Measurements from ENCODE around the gene NFE2.
"Not testable (repeated sequence)": the region's sequence is repeated elsewhere in the genome, so short reads cannot be mapped to it uniquely, and the experiment has no call there.

NFE2 gene

DNA sequence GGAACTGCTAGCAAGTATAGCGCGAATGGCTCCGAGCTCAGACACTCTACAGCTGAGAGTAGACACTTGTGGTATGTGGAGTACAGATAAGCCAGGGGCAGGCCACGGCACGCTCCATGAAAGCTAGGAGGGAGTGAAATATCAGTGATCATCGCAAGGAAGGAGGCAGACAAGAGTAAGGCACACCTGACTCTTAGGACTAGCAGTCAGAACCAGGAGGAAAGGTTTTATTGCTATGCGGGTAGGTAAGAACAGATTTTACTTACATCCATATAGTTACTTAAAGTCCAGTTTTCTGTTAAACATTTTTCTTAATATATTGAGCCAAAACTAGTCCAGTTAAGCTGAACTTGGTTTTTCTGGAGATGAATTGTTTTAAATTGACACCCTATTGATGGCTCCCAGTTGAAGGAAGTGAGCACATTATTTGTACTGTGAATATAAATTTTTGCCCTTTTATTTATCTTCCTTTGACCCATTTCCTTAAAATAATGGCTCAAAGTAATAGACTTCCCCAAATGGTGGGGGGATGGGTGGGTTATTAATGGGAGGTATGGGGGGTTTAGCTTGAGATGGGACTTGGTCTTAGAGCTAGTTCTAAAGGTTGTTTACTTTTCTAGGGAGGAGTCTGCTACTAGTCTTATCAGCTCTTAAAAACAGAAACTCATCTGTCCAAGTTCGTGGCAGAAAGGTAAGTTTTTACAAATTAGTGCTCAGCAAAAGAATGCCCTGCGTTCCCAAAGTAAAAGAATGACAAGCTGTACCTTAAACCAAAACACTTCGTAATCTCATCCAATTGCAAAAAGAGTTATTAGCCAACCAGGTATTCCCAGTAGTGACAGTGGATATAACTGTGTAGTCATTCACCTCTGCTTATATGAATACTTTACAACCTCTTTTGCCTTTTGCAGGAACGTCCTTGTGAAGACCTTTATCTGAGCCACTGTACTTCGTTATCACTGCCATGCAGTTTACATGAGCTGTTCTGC, 14.5 kb downstream of the NFE2 start:
- TF ChIP-seq, protein P1, sequence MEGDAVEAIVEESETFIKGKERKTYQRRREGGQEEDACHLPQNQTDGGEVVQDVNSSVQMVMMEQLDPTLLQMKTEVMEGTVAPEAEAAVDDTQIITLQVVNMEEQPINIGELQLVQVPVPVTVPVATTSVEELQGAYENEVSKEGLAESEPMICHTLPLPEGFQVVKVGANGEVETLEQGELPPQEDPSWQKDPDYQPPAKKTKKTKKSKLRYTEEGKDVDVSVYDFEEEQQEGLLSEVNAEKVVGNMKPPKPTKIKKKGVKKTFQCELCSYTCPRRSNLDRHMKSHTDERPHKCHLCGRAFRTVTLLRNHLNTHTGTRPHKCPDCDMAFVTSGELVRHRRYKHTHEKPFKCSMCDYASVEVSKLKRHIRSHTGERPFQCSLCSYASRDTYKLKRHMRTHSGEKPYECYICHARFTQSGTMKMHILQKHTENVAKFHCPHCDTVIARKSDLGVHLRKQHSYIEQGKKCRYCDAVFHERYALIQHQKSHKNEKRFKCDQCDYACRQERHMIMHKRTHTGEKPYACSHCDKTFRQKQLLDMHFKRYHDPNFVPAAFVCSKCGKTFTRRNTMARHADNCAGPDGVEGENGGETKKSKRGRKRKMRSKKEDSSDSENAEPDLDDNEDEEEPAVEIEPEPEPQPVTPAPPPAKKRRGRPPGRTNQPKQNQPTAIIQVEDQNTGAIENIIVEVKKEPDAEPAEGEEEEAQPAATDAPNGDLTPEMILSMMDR (conservative IDR thresholded peaks at IDR 0.05; ENCODE audit: low read length), result no peak
- DNase-seq (ENCODE audit: low read depth), result no peak
- H3K4me3 ChIP-seq (ENCODE audit: low read length), result no peak overlapping the region

DNA sequence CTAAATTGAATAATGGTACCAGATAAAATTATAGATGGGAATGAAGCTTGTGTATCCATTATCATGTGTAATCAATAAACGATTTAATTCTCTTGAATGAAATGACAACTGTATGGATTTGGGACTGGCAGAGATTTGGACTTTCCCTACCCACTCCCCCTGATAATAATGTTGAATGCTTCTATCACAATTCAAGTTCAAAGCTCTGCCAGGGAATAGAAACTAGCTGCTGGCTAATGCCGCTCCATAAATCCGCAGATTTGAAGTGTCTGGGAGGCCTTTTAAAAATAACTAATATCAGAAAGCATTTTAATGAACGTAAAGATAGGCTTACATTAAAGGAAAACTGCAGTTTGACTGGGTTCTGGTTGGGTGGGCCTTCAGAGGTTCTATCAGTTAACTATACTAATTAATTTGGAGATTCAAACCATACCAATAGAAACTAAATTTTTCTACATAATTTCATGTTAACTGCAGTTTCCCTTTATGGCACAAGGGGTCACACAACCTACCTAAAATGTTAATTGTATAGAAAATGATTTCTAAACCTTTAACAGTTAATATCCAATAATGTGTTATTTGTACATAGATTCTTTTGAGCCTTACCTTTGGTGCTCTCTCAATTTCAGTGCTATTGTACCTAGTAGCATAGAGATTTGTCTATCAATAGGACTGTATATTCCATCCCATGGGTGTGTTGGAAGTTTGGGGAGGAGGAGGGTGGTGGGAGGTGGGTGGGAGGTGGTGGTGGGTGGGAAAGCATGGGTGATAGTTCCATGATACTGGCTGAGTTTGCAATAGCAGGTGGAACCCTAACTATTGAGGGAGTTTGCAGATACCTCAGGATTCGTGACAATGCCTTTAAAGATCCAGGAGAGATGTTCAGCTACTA, 15.4 kb downstream of the NFE2 start:
- TF ChIP-seq, protein P1 (conservative IDR thresholded peaks at IDR 0.05; ENCODE audit: low read length), result peak; percentile 54
- no peak for DNase-seq (ENCODE audit: low read depth)
- H3K4me3 ChIP-seq (ENCODE audit: low read length), result no peak overlapping the region

DNA sequence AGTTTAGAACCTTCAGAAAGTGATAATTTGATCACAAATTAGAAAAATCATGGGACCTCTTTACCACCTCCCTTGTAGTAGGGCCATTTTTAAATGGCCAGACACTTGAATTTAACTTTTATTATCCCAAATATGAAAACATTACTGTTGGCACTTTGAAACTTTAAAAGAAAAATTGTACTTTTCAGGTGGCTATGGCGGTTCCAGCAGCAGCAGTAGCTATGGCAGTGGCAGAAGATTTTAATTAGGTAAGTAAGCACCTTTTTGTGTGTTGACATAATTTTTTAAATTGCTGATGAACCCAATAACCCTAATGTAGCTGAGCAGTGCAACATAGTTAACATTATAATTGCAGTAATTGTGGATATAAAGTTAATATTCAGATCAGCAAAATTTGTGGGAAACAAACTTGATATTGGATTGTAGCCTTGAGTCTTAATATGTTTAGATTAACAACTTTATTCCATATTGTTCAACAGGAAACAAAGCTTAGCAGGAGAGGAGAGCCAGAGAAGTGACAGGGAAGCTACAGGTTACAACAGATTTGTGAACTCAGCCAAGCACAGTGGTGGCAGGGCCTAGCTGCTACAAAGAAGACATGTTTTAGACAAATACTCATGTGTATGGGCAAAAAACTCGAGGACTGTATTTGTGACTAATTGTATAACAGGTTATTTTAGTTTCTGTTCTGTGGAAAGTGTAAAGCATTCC, 16.6 kb downstream of the NFE2 start:
- peak overlapping the region; percentile 96 for H3K4me3 ChIP-seq (ENCODE audit: low read length)
- DNase-seq (ENCODE audit: low read depth), result not testable (repeated sequence)

DNA sequence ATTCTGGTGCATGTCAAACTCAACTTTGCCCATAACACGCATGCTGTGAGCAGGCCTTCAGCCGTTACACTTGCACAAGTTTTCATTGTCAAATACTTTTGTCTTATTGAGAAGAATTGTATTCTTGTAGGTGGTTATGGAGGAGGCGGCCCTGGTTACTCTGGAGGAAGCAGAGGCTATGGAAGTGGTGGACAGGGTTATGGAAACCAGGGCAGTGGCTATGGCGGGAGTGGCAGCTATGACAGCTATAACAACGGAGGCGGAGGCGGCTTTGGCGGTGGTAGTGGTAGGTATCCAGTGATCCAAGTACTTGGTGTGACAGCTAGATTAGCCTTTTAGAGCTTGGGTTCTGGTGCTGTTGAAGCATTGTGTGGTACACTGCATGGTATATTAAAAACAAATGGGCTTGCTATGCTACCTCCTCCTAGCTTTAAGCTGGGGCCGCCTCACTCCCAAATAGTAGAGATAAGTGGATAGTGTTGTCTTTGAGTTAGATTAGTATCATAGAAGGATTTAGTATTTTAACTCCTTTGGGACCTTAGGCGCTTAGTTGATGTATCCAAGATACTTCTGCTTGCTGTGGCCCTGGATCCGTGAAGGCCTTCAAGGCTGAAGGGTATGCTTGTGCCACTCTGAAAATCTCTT, 17.7 kb downstream of the NFE2 start:
- DNase-seq (ENCODE audit: low read depth), result no peak
- TF ChIP-seq, protein P1 (conservative IDR thresholded peaks at IDR 0.05; ENCODE audit: low read length), result no peak
- peak overlapping the region; percentile 96 for H3K4me3 ChIP-seq (ENCODE audit: low read length)

DNA sequence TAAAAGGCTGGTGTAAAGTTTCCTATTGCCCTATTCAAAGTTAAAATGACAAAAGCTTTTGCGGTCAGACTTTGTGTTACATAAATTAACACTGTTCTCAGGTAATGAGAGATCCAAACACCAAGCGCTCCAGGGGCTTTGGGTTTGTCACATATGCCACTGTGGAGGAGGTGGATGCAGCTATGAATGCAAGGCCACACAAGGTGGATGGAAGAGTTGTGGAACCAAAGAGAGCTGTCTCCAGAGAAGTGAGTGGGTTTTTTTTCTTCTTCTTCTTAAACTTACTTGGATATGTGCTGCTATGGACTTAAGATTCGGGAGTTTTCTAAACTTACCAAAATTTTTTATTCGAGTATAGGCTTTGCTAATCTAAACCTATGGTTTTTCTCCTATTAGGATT, 19.1 kb downstream of the NFE2 start:
- not testable (repeated sequence) for DNase-seq (ENCODE audit: low read depth)
- H3K4me3 ChIP-seq (ENCODE audit: low read length), result peak overlapping the region; percentile 96

DNA sequence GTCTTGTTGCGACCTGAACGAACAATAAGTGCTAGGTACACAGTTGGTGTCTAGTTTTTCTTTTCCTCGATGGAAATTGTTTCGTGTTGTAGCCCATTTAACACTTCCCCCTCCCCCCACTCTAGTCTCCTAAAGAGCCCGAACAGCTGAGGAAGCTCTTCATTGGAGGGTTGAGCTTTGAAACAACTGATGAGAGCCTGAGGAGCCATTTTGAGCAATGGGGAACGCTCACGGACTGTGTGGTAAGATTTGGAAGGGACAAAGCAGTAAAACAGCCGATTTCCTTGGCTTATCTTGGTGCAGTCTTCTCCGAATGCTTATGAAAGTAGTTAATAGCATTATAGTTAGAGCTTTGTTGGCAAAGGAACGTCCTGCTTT, 19.6 kb downstream of the NFE2 start:
- not testable (repeated sequence) for DNase-seq (ENCODE audit: low read depth)
- peak overlapping the region; percentile 96 for H3K4me3 ChIP-seq (ENCODE audit: low read length)

DNA sequence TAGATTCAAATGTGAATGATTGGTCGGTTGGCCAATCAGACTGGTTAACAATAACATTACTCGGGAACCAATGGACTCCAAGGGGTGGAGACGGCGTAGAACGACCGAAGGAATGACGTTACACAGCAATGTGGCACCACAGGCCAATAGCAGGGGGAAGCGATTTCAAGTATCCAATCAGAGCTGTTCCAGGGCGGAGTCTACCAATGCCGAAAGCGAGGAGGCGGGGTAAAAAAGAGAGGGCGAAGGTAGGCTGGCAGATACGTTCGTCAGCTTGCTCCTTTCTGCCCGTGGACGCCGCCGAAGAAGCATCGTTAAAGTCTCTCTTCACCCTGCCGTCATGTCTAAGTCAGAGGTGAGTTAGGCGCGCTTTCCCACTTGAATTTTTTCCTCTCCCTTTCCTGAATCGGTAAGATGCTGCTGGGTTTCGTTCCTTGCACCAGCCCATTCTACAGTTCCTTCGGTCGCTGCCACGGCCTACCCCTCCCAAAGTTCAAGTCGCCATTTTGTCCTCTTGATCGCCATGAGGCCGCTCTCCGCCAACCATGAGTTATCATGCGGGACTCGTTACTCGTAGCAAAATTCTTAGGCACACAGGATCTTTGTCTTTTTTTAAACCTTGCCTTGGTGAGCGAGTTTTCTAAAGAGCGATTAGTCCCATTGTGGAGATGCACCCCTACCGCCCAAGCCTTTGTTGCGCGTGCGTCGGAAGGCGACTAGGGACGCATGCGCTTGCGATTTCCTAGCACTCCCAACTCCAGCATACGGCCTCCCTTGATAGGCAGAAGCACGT, 20.2 kb downstream of the NFE2 start, which contains the start of gene HNRNPA1:
HNRNPA1 (plus strand) TSS at position 259 of the 793 bp plus-strand sequence; CDS start at position 341, 82 bp downstream.
- peak within 1 kb of the TSS; percentile 96 for H3K4me3 ChIP-seq (ENCODE audit: low read length)
- TF ChIP-seq, protein P1 (conservative IDR thresholded peaks at IDR 0.05; ENCODE audit: low read length), result no peak
- peak; percentile 100 for DNase-seq (ENCODE audit: low read depth)
